Type B pancreatic cell (in vitro differentiated cells): ENCODE measurements around the gene LHX5. TPM values are rescaled to one million over a fixed set of nuclear protein-coding genes. Genes with fewer than 3 reads are reported as not detected.

Experiments used
- DNase-seq: peaks from one replicate; pipeline ENCODE4 v3.0.0; 2021; ENCODE audit warnings: mixed read lengths; ENCODE audit not compliant: unreplicated experiment; ENCODE audit errors: extremely low spot score
- H3K27ac Mint-ChIP-seq: 2 replicates; pipeline ENCODE4 v1.8.0; 2021; ENCODE audit warnings: mild to moderate bottlenecking, mixed read lengths
- H3K27me3 Mint-ChIP-seq: 2 replicates; pipeline ENCODE4 v1.8.0; 2021; ENCODE audit warnings: mixed read lengths
- H3K36me3 Mint-ChIP-seq: 2 replicates; pipeline ENCODE4 v1.8.0; 2021; ENCODE audit warnings: mixed read lengths
- H3K4me1 Mint-ChIP-seq: one replicate; pipeline ENCODE4 v1.8.0; 2021; ENCODE audit warnings: mixed read lengths; ENCODE audit not compliant: unreplicated experiment
- H3K4me3 Mint-ChIP-seq: 2 replicates; pipeline ENCODE4 v1.8.0; 2021; ENCODE audit warnings: mild to moderate bottlenecking, mixed read lengths
- H3K9me3 Mint-ChIP-seq: 2 replicates; pipeline ENCODE4 v1.8.0; 2021; ENCODE audit warnings: mixed read lengths
- CTCF ChIP-seq: fragments of 200-600 bp; sonication (generic); conservative IDR thresholded peaks from 2 replicates; pipeline ENCODE4 v1.5.0; 2021; ENCODE audit warnings: antibody characterized with exemption, mild to moderate bottlenecking
- total RNA-seq: library from RNA; stranded (reverse); gene quantifications from 2 replicates; pipeline ENCODE4 v1.2.1, GENCODE V29; 2021; ENCODE audit warnings: low replicate concordance

The LHX5 gene
- total RNA-seq, 1 donor from 2014 or later = 0.12 TPM

- Mint-ChIP-seq H3K36me3 (no peaks in the 10 kb centered on the region), H3K27ac (no peak overlapping the region), H3K4me3 (no peak overlapping the region), H3K27me3 (peaks cover 93% of the 10 kb centered on the region), H3K4me1 (no peaks in the 10 kb centered on the region), H3K9me3 (no peaks in the 10 kb centered on the region)
- no peak for TF ChIP-seq CTCF
- DNase-seq = no peak
These were observed 5.6 kb upstream of the LHX5 start for GRCh38 chr12:113477171-113477841.

GRCh38 chr12:113476176-113476986, 4.7 kb upstream of the LHX5 start:
- no peak overlapping the region for H3K27ac Mint-ChIP-seq
- H3K4me3 Mint-ChIP-seq = no peak overlapping the region
- no peak for TF ChIP-seq CTCF
- no peak for DNase-seq
- peaks cover 91% of the 10 kb centered on the region for H3K27me3 Mint-ChIP-seq
- no peaks in the 10 kb centered on the region for H3K36me3 Mint-ChIP-seq
- no peaks in the 10 kb centered on the region for H3K4me1 Mint-ChIP-seq
- H3K9me3 Mint-ChIP-seq = no peaks in the 10 kb centered on the region

GRCh38 chr12:113475451-113476175, 3.9 kb upstream of the LHX5 start:
- DNase-seq = no peak
- TF ChIP-seq CTCF = no peak
- no peak overlapping the region for H3K27ac Mint-ChIP-seq
- no peaks in the 10 kb centered on the region for H3K36me3 Mint-ChIP-seq
- peaks cover 90% of the 10 kb centered on the region for H3K27me3 Mint-ChIP-seq
- no peak overlapping the region for H3K4me3 Mint-ChIP-seq
- no peaks in the 10 kb centered on the region for H3K9me3 Mint-ChIP-seq
- H3K4me1 Mint-ChIP-seq = no peaks in the 10 kb centered on the region

GRCh38 chr12:113474635-113475436, 3.2 kb upstream of the LHX5 start:
- H3K4me1 Mint-ChIP-seq = no peaks in the 10 kb centered on the region
- no peaks in the 10 kb centered on the region for H3K36me3 Mint-ChIP-seq
- H3K9me3 Mint-ChIP-seq = no peaks in the 10 kb centered on the region
- no peak overlapping the region for H3K27ac Mint-ChIP-seq
- no peak overlapping the region for H3K4me3 Mint-ChIP-seq
- no peak for TF ChIP-seq CTCF
- peaks cover 90% of the 10 kb centered on the region for H3K27me3 Mint-ChIP-seq
- no peak for DNase-seq

GRCh38 chr12:113473942-113474341, 2.3 kb upstream of the LHX5 start:
- no peaks in the 10 kb centered on the region for H3K4me1 Mint-ChIP-seq
- no peak for TF ChIP-seq CTCF
- no peak overlapping the region for H3K27ac Mint-ChIP-seq
- H3K9me3 Mint-ChIP-seq = no peaks in the 10 kb centered on the region
- no peak overlapping the region for H3K4me3 Mint-ChIP-seq
- DNase-seq = no peak
- peaks cover 90% of the 10 kb centered on the region for H3K27me3 Mint-ChIP-seq
- H3K36me3 Mint-ChIP-seq = no peaks in the 10 kb centered on the region
